GM19193 (cell line): ENCODE data around the gene LNX1.

Experiments
- POLR2A ChIP-seq: IDR thresholded peaks from 4 replicates; pipeline ENCODE4 v1.6.1; 2011; ENCODE audit not compliant: insufficient read depth, insufficient read length; ENCODE audit errors: extremely low read depth

The LNX1 gene

GRCh38 chr4:53505947-53506346 is 85.3 kb downstream of the LNX1 start:
- TF ChIP-seq POLR2A: no peak

- TF ChIP-seq POLR2A: no peak
Observed at GRCh38 chr4:53502094-53502493, 89.2 kb downstream of the LNX1 start.

GRCh38 chr4:53501561-53501960 is 89.7 kb downstream of the LNX1 start:
- no peak for TF ChIP-seq POLR2A

- no peak for TF ChIP-seq POLR2A
Observed at GRCh38 chr4:53500546-53500945, 90.7 kb downstream of the LNX1 start.

- TF ChIP-seq POLR2A: no peak
Observed at GRCh38 chr4:53499791-53500190, 91.5 kb downstream of the LNX1 start.

GRCh38 chr4:53498706-53499105 is 92.6 kb downstream of the LNX1 start:
- no peak for TF ChIP-seq POLR2A

GRCh38 chr4:53497487-53498244 is 93.6 kb downstream of the LNX1 start:
- no peak for TF ChIP-seq POLR2A

GRCh38 chr4:53494851-53495250 is 96.4 kb downstream of the LNX1 start:
- no peak for TF ChIP-seq POLR2A

GRCh38 chr4:53490965-53491622 is 100.2 kb downstream of the LNX1 start:
- no peak for TF ChIP-seq POLR2A

GRCh38 chr4:53490161-53490956 is 100.9 kb downstream of the LNX1 start:
- TF ChIP-seq POLR2A: no peak

- TF ChIP-seq POLR2A: no peak
Observed at GRCh38 chr4:53489279-53489889, 101.9 kb downstream of the LNX1 start.

GRCh38 chr4:53487766-53488165 is 103.5 kb downstream of the LNX1 start:
- no peak for TF ChIP-seq POLR2A

GRCh38 chr4:53485658-53486040 is 105.6 kb downstream of the LNX1 start:
- no peak for TF ChIP-seq POLR2A

GRCh38 chr4:53484911-53485657 is 106.2 kb downstream of the LNX1 start:
- no peak for TF ChIP-seq POLR2A

- TF ChIP-seq POLR2A: no peak
Observed at GRCh38 chr4:53483250-53483649, 108.0 kb downstream of the LNX1 start.

- TF ChIP-seq POLR2A: no peak
Observed at GRCh38 chr4:53481586-53481985, 109.7 kb downstream of the LNX1 start.
